GM19324 (cell line): ENCODE data around the gene MIA2.
A peak's percentile ranks its signal among the peaks of the same experiment; 100 is the strongest.

Experiments
- ATAC-seq: cut with Tn5 transposase; IDR thresholded peaks from one replicate; pipeline ENCODE4 v1.9.1; 2021; ENCODE audit warnings: mild to moderate bottlenecking, moderate library complexity; ENCODE audit not compliant: unreplicated experiment, low FRiP score

Gene MIA2

GRCh38 chr14:39432179-39432618 is 198.5 kb downstream of the MIA2 start, which contains the start of gene FBXO33:
FBXO33 (minus strand) TSS chr14:39432433; CDS start chr14:39432162, 271 bp downstream.
- ATAC-seq, result peak; percentile 90

- peak; percentile 74 for ATAC-seq
Observed at GRCh38 chr14:39432619-39433451, 199.1 kb downstream of the MIA2 start.

GRCh38 chr14:39433452-39433813 is 199.7 kb downstream of the MIA2 start:
- no peak for ATAC-seq

GRCh38 chr14:39434401-39434800 is 200.7 kb downstream of the MIA2 start:
- ATAC-seq, result no peak

- no peak for ATAC-seq
Observed at GRCh38 chr14:39435241-39435640, 201.5 kb downstream of the MIA2 start.
